ENCODE measurements around the gene ITPR2. TPM values are rescaled to one million over a fixed set of nuclear protein-coding genes. Genes with fewer than 3 reads are reported as not detected.

ITPR2 gene
- total and polyA plus RNA-seq, 2 experiments from 2014 or later: 5.0 to 9.1 TPM

DNA sequence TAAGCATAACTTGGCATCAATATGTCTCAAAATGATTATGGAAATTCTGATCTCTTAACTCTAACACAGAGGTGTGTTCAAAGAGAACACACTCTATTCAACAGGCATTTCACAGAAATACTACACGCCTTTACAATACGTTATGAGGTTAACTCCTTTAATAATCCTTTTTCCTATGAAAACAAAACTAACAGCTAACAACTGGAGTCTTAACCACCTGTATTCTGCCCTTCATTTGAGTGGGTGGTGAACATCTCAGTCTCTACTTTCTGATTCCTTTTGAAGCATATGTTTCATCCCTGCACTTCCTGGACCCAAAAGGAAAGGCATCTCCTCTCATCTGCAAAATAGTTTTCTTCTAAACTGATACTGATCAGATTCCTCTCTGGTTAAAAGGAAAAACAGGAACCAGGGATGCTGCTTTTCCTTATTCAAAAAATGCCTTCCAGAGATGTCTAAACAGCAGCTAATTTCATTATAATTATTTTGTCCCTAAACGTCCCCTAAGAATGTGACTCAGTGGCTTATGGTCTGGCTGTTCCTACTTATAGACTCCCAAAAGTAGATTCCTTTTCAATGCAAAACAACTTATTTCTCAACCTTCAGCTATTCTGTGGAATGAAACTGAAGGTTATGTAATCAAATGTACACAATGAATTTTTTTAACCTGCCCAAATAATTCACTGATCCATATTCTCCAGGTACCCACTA is 24.1 kb downstream of the ITPR2 start:
- H3K4me1 ChIP-seq (ENCODE audit: insufficient read depth): peaks cover 24% of the 10 kb centered on the region
- DNase-seq: no peak
- in situ Hi-C loops (cut with MboI): no loop called here
- no peak overlapping the region for H3K27ac ChIP-seq
- TF ChIP-seq EZH2 (IDR thresholded peaks at IDR 0.05; ENCODE audit: insufficient read depth, poor library complexity, severe bottlenecking) (no peak), EZH2phosphoT487 (IDR thresholded peaks at IDR 0.05; ENCODE audit: insufficient read depth, low read depth) (no peak)
- H3K27me3 ChIP-seq (replicated peaks; ENCODE audit: insufficient read depth): no peaks in the 10 kb centered on the region
- H3K4me3 ChIP-seq: no peak overlapping the region
- peaks cover 22% of the 10 kb centered on the region for H3F3A ChIP-seq (ENCODE audit: insufficient read depth)
- no peak overlapping the region for H3K4me2 ChIP-seq (ENCODE audit: unreplicated experiment)
- no peak overlapping the region for H2AFZ ChIP-seq
- 75 to 88% methylated on average over 3 of the region's 3 CpGs for WGBS, 2 experiments (ENCODE audit: low coverage in 1 of 2, low lambda C conversion rate in 2 of 2, missing lambda C conversion rate in 2 of 2)
- no peaks in the 10 kb centered on the region for H3K9me2 ChIP-seq (ENCODE audit: insufficient read depth)
- H3K36me3 ChIP-seq (ENCODE audit: low read depth): no peaks in the 10 kb centered on the region
- no peak overlapping the region for H3K9ac ChIP-seq
- no peaks in the 10 kb centered on the region for H3K79me2 ChIP-seq (ENCODE audit: insufficient read depth)
- H4K20me1 ChIP-seq (ENCODE audit: insufficient read depth): no peaks in the 10 kb centered on the region
- H3K9me3 ChIP-seq (ENCODE audit: low read depth): no peaks in the 10 kb centered on the region

DNA sequence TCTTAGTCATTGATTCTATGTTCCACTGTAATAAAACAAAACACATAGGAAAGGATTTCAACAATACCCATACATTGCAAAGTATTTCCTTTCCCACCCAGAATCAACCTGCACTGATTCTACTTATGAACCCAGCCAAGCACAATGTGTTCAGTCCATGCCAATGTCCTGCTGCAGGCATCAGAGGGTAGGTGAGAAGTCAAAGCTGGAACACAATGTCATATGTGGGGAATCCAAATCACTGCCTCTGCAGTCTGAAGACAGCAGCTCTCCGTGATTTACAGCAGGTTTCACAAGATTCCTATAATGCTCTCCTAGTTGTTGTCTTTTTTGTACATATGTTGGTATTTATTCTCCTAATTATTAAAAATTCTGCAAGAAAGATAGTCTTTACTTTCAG is 25.7 kb downstream of the ITPR2 start:
- Histone ChIP-seq H3K4me2 (ENCODE audit: unreplicated experiment) (no peak overlapping the region), H3K9me2 (ENCODE audit: insufficient read depth) (no peaks in the 10 kb centered on the region), H3K9me3 (ENCODE audit: low read depth) (no peaks in the 10 kb centered on the region), H2AFZ (no peak overlapping the region), H3K27ac (no peak overlapping the region), H3K4me1 (ENCODE audit: insufficient read depth) (peaks cover 33% of the 10 kb centered on the region), H4K20me1 (ENCODE audit: insufficient read depth) (no peaks in the 10 kb centered on the region), H3K79me2 (ENCODE audit: insufficient read depth) (no peaks in the 10 kb centered on the region), H3K4me3 (no peak overlapping the region), H3K36me3 (ENCODE audit: low read depth) (no peaks in the 10 kb centered on the region), H3K27me3 (replicated peaks; ENCODE audit: insufficient read depth) (no peaks in the 10 kb centered on the region), H3F3A (ENCODE audit: insufficient read depth) (peaks cover 27% of the 10 kb centered on the region), H3K9ac (no peak overlapping the region)
- 82 to 96% methylated on average over 1 of the region's 1 CpG for WGBS, 2 experiments (ENCODE audit: low coverage in 1 of 2, low lambda C conversion rate in 2 of 2, missing lambda C conversion rate in 2 of 2)
- TF ChIP-seq EZH2 (IDR thresholded peaks at IDR 0.05; ENCODE audit: insufficient read depth, poor library complexity, severe bottlenecking) (no peak), EZH2phosphoT487 (IDR thresholded peaks at IDR 0.05; ENCODE audit: insufficient read depth, low read depth) (no peak)
- in situ Hi-C loops (cut with MboI): no loop called here
- DNase-seq: no peak

DNA sequence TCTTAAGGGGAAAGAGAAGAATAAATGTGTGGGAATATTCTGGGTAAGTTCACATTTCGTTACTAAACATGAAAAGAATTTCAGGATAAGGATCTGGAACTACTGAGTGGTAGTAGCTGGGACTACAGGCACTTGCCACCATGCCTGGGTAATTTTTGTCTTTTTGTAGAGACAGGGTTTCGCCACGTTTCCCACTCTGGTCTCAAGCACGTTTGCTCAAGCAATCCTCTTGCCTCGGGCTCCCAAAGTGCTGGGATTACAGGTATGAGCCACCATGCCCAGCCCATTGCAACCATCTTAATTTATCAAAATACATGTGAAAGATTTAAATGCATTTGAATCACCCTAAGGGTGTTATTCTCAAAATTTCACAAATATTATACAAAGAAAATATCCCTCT is 26.4 kb downstream of the ITPR2 start:
- no peaks in the 10 kb centered on the region for H4K20me1 ChIP-seq (ENCODE audit: insufficient read depth)
- no peaks in the 10 kb centered on the region for H3K9me2 ChIP-seq (ENCODE audit: insufficient read depth)
- no peaks in the 10 kb centered on the region for H3K79me2 ChIP-seq (ENCODE audit: insufficient read depth)
- WGBS, 2 experiments (ENCODE audit: low coverage in 1 of 2, low lambda C conversion rate in 2 of 2, missing lambda C conversion rate in 2 of 2): 94 to 97% methylated on average over 5 of the region's 5 CpGs
- H3K4me2 ChIP-seq (ENCODE audit: unreplicated experiment): no peak overlapping the region
- no peak overlapping the region for H3K27ac ChIP-seq
- in situ Hi-C loops (cut with MboI): no loop called here
- peaks cover 27% of the 10 kb centered on the region for H3F3A ChIP-seq (ENCODE audit: insufficient read depth)
- H3K9ac ChIP-seq: no peak overlapping the region
- TF ChIP-seq EZH2phosphoT487 (IDR thresholded peaks at IDR 0.05; ENCODE audit: insufficient read depth, low read depth) (no peak), EZH2 (IDR thresholded peaks at IDR 0.05; ENCODE audit: insufficient read depth, poor library complexity, severe bottlenecking) (no peak)
- no peaks in the 10 kb centered on the region for H3K36me3 ChIP-seq (ENCODE audit: low read depth)
- no peak overlapping the region for H3K4me3 ChIP-seq
- no peaks in the 10 kb centered on the region for H3K9me3 ChIP-seq (ENCODE audit: low read depth)
- DNase-seq: no peak
- H2AFZ ChIP-seq: no peak overlapping the region
- H3K4me1 ChIP-seq (ENCODE audit: insufficient read depth): peaks cover 33% of the 10 kb centered on the region
- H3K27me3 ChIP-seq (replicated peaks; ENCODE audit: insufficient read depth): no peaks in the 10 kb centered on the region

DNA sequence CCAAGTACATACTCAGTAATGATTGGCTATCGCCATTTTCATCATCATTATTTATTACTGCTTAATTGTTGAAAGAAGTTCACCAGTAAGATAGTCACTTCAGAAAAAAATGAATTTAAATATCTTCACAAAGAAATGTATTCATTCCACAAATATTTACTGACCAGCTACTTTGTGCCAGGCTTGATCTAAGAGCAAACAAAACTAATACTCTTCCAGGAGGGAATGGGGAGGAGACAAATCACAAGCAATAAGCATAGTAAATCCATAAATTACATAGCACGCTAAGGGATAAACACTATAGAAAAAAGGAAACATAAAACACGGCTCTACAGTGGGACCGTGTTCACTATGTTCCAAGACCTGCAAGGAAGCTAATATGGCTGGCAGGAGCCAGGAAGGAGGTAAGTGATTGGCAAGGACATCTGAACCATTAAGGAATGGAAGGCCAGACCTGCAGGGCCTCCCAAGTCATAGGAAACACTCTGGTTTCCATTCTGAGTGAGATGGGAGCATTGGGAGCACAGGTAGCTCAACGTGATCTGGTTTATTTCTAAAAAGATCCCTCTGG is 27.5 kb downstream of the ITPR2 start:
- Histone ChIP-seq H3K9me3 (ENCODE audit: low read depth) (no peaks in the 10 kb centered on the region), H3K79me2 (ENCODE audit: insufficient read depth) (no peaks in the 10 kb centered on the region), H3K4me3 (no peak overlapping the region), H3F3A (ENCODE audit: insufficient read depth) (peaks cover 20% of the 10 kb centered on the region; the same call in 1 of the 2 replicates), H3K9me2 (ENCODE audit: insufficient read depth) (no peaks in the 10 kb centered on the region), H3K9ac (no peak overlapping the region), H3K4me2 (ENCODE audit: unreplicated experiment) (no peak overlapping the region), H3K27me3 (replicated peaks; ENCODE audit: insufficient read depth) (no peaks in the 10 kb centered on the region), H3K4me1 (ENCODE audit: insufficient read depth) (peaks cover 28% of the 10 kb centered on the region), H3K27ac (no peak overlapping the region), H2AFZ (no peak overlapping the region), H4K20me1 (ENCODE audit: insufficient read depth) (no peaks in the 10 kb centered on the region), H3K36me3 (ENCODE audit: low read depth) (no peaks in the 10 kb centered on the region)
- TF ChIP-seq EZH2phosphoT487 (IDR thresholded peaks at IDR 0.05; ENCODE audit: insufficient read depth, low read depth) (no peak), EZH2 (IDR thresholded peaks at IDR 0.05; ENCODE audit: insufficient read depth, poor library complexity, severe bottlenecking) (no peak)
- in situ Hi-C loops (cut with MboI): no loop called here
- no peak for DNase-seq
- 95 to 97% methylated on average over 5 of the region's 5 CpGs for WGBS, 2 experiments (ENCODE audit: low coverage in 1 of 2, low lambda C conversion rate in 2 of 2, missing lambda C conversion rate in 2 of 2)
